Testis (tissue), 2 donors: ENCODE data around the gene BLMH.

ENCODE experiments used
- POLR2A ChIP-seq: fragments of 450-650 bp; IDR thresholded peaks from one replicate; pipeline ENCODE4 v1.6.1; 2017; ENCODE audit warnings: antibody characterized with exemption, mild to moderate bottlenecking, moderate library complexity
- TF ChIP-seq, protein P1 (sequence below), 3 experiments: fragments of 450-650 bp in 2 of 3; fragments of 200-600 bp in 1 of 3; sonication (generic) in 1 of 3; IDR thresholded peaks; one replicate each; pipeline ENCODE4 v1.5.1; 2016 to 2019; ENCODE audit warnings: antibody characterized with exemption in 3 of 3, mild to moderate bottlenecking in 2 of 3, moderate library complexity in 1 of 3

DNA sequence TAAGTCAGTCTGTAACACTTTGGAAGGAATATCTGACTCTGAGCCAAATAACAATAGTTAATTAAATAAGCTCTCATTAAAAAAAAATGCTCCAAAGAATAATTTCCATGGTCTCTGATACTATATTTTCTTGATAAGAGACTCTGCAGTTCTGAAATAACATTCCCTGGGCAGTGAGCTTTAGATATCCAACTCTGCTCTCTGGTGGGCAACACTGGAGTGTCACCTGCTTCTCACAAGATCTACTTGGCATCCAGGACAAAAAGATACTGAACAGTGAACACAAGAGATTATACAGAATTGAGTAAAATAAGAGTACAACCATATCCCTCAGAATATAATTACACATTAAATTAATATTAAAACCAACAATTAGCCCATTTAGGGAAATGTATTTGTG, 13.7 kb downstream of the BLMH start:
- TF ChIP-seq, protein P1, sequence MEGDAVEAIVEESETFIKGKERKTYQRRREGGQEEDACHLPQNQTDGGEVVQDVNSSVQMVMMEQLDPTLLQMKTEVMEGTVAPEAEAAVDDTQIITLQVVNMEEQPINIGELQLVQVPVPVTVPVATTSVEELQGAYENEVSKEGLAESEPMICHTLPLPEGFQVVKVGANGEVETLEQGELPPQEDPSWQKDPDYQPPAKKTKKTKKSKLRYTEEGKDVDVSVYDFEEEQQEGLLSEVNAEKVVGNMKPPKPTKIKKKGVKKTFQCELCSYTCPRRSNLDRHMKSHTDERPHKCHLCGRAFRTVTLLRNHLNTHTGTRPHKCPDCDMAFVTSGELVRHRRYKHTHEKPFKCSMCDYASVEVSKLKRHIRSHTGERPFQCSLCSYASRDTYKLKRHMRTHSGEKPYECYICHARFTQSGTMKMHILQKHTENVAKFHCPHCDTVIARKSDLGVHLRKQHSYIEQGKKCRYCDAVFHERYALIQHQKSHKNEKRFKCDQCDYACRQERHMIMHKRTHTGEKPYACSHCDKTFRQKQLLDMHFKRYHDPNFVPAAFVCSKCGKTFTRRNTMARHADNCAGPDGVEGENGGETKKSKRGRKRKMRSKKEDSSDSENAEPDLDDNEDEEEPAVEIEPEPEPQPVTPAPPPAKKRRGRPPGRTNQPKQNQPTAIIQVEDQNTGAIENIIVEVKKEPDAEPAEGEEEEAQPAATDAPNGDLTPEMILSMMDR (IDR thresholded peaks at IDR 0.05) = peak; percentile 28 to 47 (median 39)
- no peak for TF ChIP-seq POLR2A
